ENCODE measurements around the gene PALD1.
"Not testable (repeated sequence)": the region's sequence is repeated elsewhere in the genome, so short reads cannot be mapped to it uniquely, and the experiment has no call there.

The PALD1 gene

GRCh38 chr10:70568781-70569495 lies 90.4 kb downstream of the PALD1 start:
- no peak for DNase-seq (ENCODE audit: low read depth in 1 of 2, low spot score in 1 of 2)

GRCh38 chr10:70571236-70571635 lies 92.7 kb downstream of the PALD1 start:
- DNase-seq (ENCODE audit: low read depth in 1 of 2, low spot score in 1 of 2), result no peak

- no peak for DNase-seq (ENCODE audit: low read depth in 1 of 2, low spot score in 1 of 2)
Observed at GRCh38 chr10:70571636-70572439, 93.3 kb downstream of the PALD1 start.

- DNase-seq (ENCODE audit: low read depth in 1 of 2, low spot score in 1 of 2), result no peak
Observed at GRCh38 chr10:70573599-70574506, 95.3 kb downstream of the PALD1 start.

GRCh38 chr10:70575486-70575873 lies 96.9 kb downstream of the PALD1 start:
- no peak for DNase-seq (ENCODE audit: low read depth in 1 of 2, low spot score in 1 of 2)

- DNase-seq (ENCODE audit: low read depth in 1 of 2, low spot score in 1 of 2), result no peak
Observed at GRCh38 chr10:70575874-70576802, 97.6 kb downstream of the PALD1 start.

- DNase-seq (ENCODE audit: low read depth in 1 of 2, low spot score in 1 of 2), result no peak
Observed at GRCh38 chr10:70576803-70577517, 98.4 kb downstream of the PALD1 start.

GRCh38 chr10:70578371-70578947 lies 99.9 kb downstream of the PALD1 start:
- DNase-seq (ENCODE audit: low read depth in 1 of 2, low spot score in 1 of 2), result peak; percentile 31 to 68

GRCh38 chr10:70579234-70580002 lies 100.9 kb downstream of the PALD1 start:
- no peak for DNase-seq (ENCODE audit: low read depth in 1 of 2, low spot score in 1 of 2)

- not testable (repeated sequence) for DNase-seq (ENCODE audit: low read depth in 1 of 2, low spot score in 1 of 2)
Observed at GRCh38 chr10:70581176-70581575, 102.6 kb downstream of the PALD1 start.

- DNase-seq (ENCODE audit: low read depth in 1 of 2, low spot score in 1 of 2), result no peak
Observed at GRCh38 chr10:70582793-70583668, 104.5 kb downstream of the PALD1 start.

GRCh38 chr10:70583669-70584037 lies 105.1 kb downstream of the PALD1 start:
- no peak for DNase-seq (ENCODE audit: low read depth in 1 of 2, low spot score in 1 of 2)

- no peak for DNase-seq (ENCODE audit: low read depth in 1 of 2, low spot score in 1 of 2)
Observed at GRCh38 chr10:70584366-70584765, 105.8 kb downstream of the PALD1 start.

- no peak for DNase-seq (ENCODE audit: low read depth in 1 of 2, low spot score in 1 of 2)
Observed at GRCh38 chr10:70584909-70585544, 106.5 kb downstream of the PALD1 start.

GRCh38 chr10:70585578-70586169 lies 107.1 kb downstream of the PALD1 start:
- DNase-seq (ENCODE audit: low read depth in 1 of 2, low spot score in 1 of 2), result no peak

GRCh38 chr10:70586348-70586930 lies 107.9 kb downstream of the PALD1 start:
- DNase-seq (ENCODE audit: low read depth in 1 of 2, low spot score in 1 of 2), result no peak

Measured in activated CD4-positive, alpha-beta T cell treated with anti-CD3 and anti-CD28 coated beads, Interleukin-2, amount 50 U/mL, for 24 hours (primary cell).